ENCODE measurements around the gene HS2ST1. TPM values are rescaled to one million over a fixed set of nuclear protein-coding genes. Genes with fewer than 3 reads are reported as not detected.

The HS2ST1 gene
- total RNA-seq, 1 experiment from 2014 or later: 30.1 TPM

DNA sequence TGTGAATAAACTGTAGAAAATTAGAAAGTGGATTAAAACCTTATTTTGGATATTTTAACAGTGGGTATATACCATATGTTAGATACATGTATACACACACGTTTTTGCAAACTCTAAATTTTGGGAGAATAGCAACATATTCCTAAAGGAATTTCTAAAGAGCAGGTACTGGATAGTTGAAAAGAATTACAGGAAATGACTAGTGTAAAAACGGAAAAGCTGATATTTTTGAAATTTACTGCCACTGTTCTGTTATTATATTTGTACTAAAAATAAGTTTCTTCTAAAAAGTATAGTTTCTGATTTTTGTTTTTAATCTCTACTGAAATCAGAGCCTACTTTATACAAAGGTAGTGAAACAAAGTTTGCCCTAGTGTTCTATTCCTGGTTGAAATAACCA is 114.1 kb downstream of the HS2ST1 start:
- Histone ChIP-seq H3K36me3 (ENCODE audit: control insufficient read depth in 1 of 2, insufficient read depth in 2 of 2, low read length in 2 of 2) (no peaks in the 10 kb centered on the region), H3K27me3 (ENCODE audit: insufficient read depth, low read length) (no peaks in the 10 kb centered on the region), H3K79me2 (ENCODE audit: insufficient read depth, low read length) (no peaks in the 10 kb centered on the region; the same call in 1 of the 2 replicates), H3K9me2 (ENCODE audit: insufficient read depth) (no peaks in the 10 kb centered on the region), H2AFZ (ENCODE audit: low read depth, low read length, poor library complexity, severe bottlenecking) (no peak overlapping the region), H3K9me3 (ENCODE audit: control insufficient read depth in 1 of 2, insufficient read depth in 1 of 2, low read depth in 1 of 2, low read length in 2 of 2) (no peaks in the 10 kb centered on the region), H3K4me2 (ENCODE audit: low read length) (no peak overlapping the region), H3K4me1 (ENCODE audit: control insufficient read depth in 1 of 2, insufficient read depth in 2 of 2, low read length in 2 of 2) (no peaks in the 10 kb centered on the region), H3K9ac (ENCODE audit: low read length) (no peak overlapping the region), H3K4me3 (replicated peaks in 1 of 2; ENCODE audit: low read depth in 1 of 2, low read length in 2 of 2) (no peak overlapping the region), H3K27ac (ENCODE audit: low read depth, low read length) (no peak overlapping the region), H4K20me1 (ENCODE audit: insufficient read depth) (no peaks in the 10 kb centered on the region)
- DNase-seq (ENCODE audit: low read depth, low spot score) (no peak), ATAC-seq (no peak)
- ChIA-PET POLR2A (no interaction called here), CTCF (no interaction called here), RAD21 (ENCODE audit: low non-redundant PET in 1 of 2, low total read pairs in 2 of 2, uncharacterized antibody in 2 of 2, unreplicated experiment in 2 of 2) (no interaction called here)
- no TSS peak for BruUV-seq (replicated peaks)
- no peak for TF ChIP-seq ZFX (IDR thresholded peaks at IDR 0.05)
- TF ChIP-seq SRF (IDR thresholded peaks at IDR 0.05; ENCODE audit: low read depth): no peak
- TF ChIP-seq CBX3 (IDR thresholded peaks at IDR 0.05; ENCODE audit: low read depth): no peak
- TF ChIP-seq, protein P1, sequence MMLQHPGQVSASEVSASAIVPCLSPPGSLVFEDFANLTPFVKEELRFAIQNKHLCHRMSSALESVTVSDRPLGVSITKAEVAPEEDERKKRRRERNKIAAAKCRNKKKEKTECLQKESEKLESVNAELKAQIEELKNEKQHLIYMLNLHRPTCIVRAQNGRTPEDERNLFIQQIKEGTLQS (IDR thresholded peaks at IDR 0.05): no peak
- TF ChIP-seq, protein P2, sequence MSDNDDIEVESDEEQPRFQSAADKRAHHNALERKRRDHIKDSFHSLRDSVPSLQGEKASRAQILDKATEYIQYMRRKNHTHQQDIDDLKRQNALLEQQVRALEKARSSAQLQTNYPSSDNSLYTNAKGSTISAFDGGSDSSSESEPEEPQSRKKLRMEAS (IDR thresholded peaks at IDR 0.05): no peak
- no peak for TF ChIP-seq TCF7L2 (IDR thresholded peaks at IDR 0.05; ENCODE audit: borderline replicate concordance, extremely low read depth, insufficient read depth, insufficient read length)
- no peak for TF ChIP-seq FOSL1 (IDR thresholded peaks at IDR 0.05; ENCODE audit: low read depth)
- intact Hi-C loops (cut with micrococcal nuclease): no loop called here

DNA sequence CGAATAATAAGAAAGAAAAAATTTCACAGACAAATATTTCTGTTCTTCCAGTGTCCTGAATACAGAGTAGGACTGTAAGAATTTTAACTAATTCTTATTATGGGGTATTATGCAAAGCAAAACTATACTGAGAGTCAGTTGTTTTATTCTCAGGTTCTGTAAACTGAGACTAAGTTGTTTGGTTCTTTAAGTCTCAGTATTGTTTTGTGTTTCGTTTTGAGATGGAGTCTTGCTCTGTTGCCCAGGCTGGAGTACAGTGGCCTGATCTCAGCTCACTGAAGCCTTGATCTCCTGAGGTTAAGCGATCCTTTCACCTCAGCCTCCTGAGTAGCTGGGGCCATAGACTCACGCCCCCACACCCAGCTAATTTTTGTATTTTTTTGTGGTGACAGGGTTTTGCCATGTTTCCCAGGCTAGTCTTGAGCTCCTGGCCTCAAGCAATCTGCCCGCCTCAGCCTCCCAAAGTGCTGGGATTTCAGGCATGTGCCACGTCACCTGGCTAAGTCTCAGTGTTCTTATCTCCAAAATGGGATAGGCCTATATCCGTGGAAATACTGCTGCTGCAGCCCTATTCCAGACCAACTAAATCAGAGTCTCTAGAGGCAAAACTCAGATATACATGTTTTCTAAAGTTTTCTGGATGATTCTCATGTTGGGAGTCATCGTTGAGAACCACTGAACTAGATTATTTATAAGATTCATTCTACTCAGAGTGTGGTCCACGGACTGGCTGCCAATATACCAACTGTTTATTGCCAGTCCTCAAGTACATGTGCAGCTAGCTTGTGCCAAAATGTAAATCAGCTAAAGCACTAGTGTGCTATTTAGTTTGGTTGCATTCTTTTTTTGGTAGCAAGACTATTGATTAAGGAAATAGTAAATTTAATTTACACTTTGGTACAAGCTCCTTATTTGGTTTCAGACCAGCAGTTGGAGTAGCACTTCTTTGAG is 116.6 kb downstream of the HS2ST1 start:
- BruUV-seq (replicated peaks): no TSS peak
- CTCF ChIA-PET: no interaction called here
- no peak for TF ChIP-seq ELF1 (IDR thresholded peaks at IDR 0.05; ENCODE audit: borderline replicate concordance, low read depth)
- TF ChIP-seq EZH2phosphoT487 (IDR thresholded peaks at IDR 0.05; ENCODE audit: borderline replicate concordance): no peak
- no peak for TF ChIP-seq ZFX (IDR thresholded peaks at IDR 0.05)
- TF ChIP-seq, protein P1 (IDR thresholded peaks at IDR 0.05): no peak
- TF ChIP-seq EGR1 (IDR thresholded peaks at IDR 0.05; ENCODE audit: low read depth): no peak
- no peak for TF ChIP-seq CEBPB (IDR thresholded peaks at IDR 0.05; ENCODE audit: low read depth)
- TF ChIP-seq SIN3A (IDR thresholded peaks at IDR 0.05; ENCODE audit: low read depth): no peak
- TF ChIP-seq, protein P3, sequence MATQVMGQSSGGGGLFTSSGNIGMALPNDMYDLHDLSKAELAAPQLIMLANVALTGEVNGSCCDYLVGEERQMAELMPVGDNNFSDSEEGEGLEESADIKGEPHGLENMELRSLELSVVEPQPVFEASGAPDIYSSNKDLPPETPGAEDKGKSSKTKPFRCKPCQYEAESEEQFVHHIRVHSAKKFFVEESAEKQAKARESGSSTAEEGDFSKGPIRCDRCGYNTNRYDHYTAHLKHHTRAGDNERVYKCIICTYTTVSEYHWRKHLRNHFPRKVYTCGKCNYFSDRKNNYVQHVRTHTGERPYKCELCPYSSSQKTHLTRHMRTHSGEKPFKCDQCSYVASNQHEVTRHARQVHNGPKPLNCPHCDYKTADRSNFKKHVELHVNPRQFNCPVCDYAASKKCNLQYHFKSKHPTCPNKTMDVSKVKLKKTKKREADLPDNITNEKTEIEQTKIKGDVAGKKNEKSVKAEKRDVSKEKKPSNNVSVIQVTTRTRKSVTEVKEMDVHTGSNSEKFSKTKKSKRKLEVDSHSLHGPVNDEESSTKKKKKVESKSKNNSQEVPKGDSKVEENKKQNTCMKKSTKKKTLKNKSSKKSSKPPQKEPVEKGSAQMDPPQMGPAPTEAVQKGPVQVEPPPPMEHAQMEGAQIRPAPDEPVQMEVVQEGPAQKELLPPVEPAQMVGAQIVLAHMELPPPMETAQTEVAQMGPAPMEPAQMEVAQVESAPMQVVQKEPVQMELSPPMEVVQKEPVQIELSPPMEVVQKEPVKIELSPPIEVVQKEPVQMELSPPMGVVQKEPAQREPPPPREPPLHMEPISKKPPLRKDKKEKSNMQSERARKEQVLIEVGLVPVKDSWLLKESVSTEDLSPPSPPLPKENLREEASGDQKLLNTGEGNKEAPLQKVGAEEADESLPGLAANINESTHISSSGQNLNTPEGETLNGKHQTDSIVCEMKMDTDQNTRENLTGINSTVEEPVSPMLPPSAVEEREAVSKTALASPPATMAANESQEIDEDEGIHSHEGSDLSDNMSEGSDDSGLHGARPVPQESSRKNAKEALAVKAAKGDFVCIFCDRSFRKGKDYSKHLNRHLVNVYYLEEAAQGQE (IDR thresholded peaks at IDR 0.05; ENCODE audit: low read depth): no peak
- no peak for TF ChIP-seq ZNF274 (IDR thresholded peaks at IDR 0.05; ENCODE audit: low read depth, low read length)
- TF ChIP-seq SP1 (IDR thresholded peaks at IDR 0.05; ENCODE audit: low read depth): no peak

More for the DNA sequence above, 116.6 kb downstream of the HS2ST1 start:
- no peaks in the 10 kb centered on the region; the same call in 1 of the 2 replicates for H3K79me2 ChIP-seq (ENCODE audit: insufficient read depth, low read length)
- H4K20me1 ChIP-seq (ENCODE audit: insufficient read depth): no peaks in the 10 kb centered on the region
- no peaks in the 10 kb centered on the region for H3K36me3 ChIP-seq (ENCODE audit: control insufficient read depth in 1 of 2, insufficient read depth in 2 of 2, low read length in 2 of 2)
- no peaks in the 10 kb centered on the region for H3K27me3 ChIP-seq (ENCODE audit: insufficient read depth, low read length)
- DNase-seq (ENCODE audit: low read depth, low spot score) (no peak), ATAC-seq (no peak)
- intact Hi-C loops (cut with micrococcal nuclease): no loop called here
- H2AFZ ChIP-seq (ENCODE audit: low read depth, low read length, poor library complexity, severe bottlenecking): no peak overlapping the region
- RAD21 ChIA-PET (ENCODE audit: low non-redundant PET in 1 of 2, low total read pairs in 2 of 2, uncharacterized antibody in 2 of 2, unreplicated experiment in 2 of 2): no interaction called here
- POLR2A ChIA-PET: no interaction called here
- H3K27ac ChIP-seq (ENCODE audit: low read depth, low read length): no peak overlapping the region
- H3K9me3 ChIP-seq (ENCODE audit: control insufficient read depth in 1 of 2, insufficient read depth in 1 of 2, low read depth in 1 of 2, low read length in 2 of 2): no peaks in the 10 kb centered on the region
- H3K4me1 ChIP-seq (ENCODE audit: control insufficient read depth in 1 of 2, insufficient read depth in 2 of 2, low read length in 2 of 2): no peaks in the 10 kb centered on the region
- H3K4me2 ChIP-seq (ENCODE audit: low read length): no peak overlapping the region
- no peak overlapping the region for H3K4me3 ChIP-seq (replicated peaks in 1 of 2; ENCODE audit: low read depth in 1 of 2, low read length in 2 of 2)
- H3K9me2 ChIP-seq (ENCODE audit: insufficient read depth): no peaks in the 10 kb centered on the region
- no peak overlapping the region for H3K9ac ChIP-seq (ENCODE audit: low read length)

Data from HCT116 (cell line).